K562 (cell line): ENCODE data around the gene ZBTB46. TPM values are rescaled to one million over a fixed set of nuclear protein-coding genes. Genes with fewer than 3 reads are reported as not detected.

Source experiments
- CBFA2T2 ChIP-seq: fragments of 450-650 bp; conservative IDR thresholded peaks from 2 replicates; pipeline ENCODE4 v1.6.1; 2017; ENCODE audit warnings: mild to moderate bottlenecking
- CBFA2T3 ChIP-seq: fragments of 450-650 bp; IDR thresholded peaks from 2 replicates; pipeline ENCODE4 v1.6.1; 2017
- DPF2 ChIP-seq: fragments of 450-650 bp; IDR thresholded peaks from 2 replicates; pipeline ENCODE4 v1.6.1; 2016
- HNRNPLL ChIP-seq: fragments of 200-400 bp; formaldehyde crosslinking; IDR thresholded peaks from 2 replicates; pipeline ENCODE4 v1.6.1; 2017; ENCODE audit warnings: low read length, low read depth, mild to moderate bottlenecking; ENCODE audit not compliant: poor library complexity, severe bottlenecking
- JUN ChIP-seq, 2 experiments: sonication (generic) in 1 of 2; formaldehyde crosslinking in 1 of 2; IDR thresholded peaks; 2 replicates each; pipeline versions ENCODE4 v1.6.1 to v1.8.0; 2012 to 2022; ENCODE audit warnings: borderline replicate concordance in 2 of 2, mild to moderate bottlenecking in 2 of 2, improper control_type of control experiment in 1 of 2, low read depth in 1 of 2, low read length in 1 of 2, missing genetic modification reagents in 1 of 2
- MAFK ChIP-seq: IDR thresholded peaks from 2 replicates; pipeline ENCODE4 v1.6.1; 2011; ENCODE audit warnings: low read length, improper control_type of control experiment
- NUFIP1 ChIP-seq: fragments of 450-650 bp; IDR thresholded peaks from 2 replicates; pipeline ENCODE4 v1.6.1; 2018; ENCODE audit not compliant: partially characterized antibody
- PML ChIP-seq: IDR thresholded peaks from 2 replicates; pipeline ENCODE4 v1.6.1; 2012; ENCODE audit warnings: low read length, inconsistent platforms
- SETDB1 ChIP-seq: IDR thresholded peaks from one replicate; pipeline ENCODE4 v1.6.1; 2012; ENCODE audit warnings: low read length, control low read depth, inconsistent platforms
- U2AF1 ChIP-seq: fragments of 200-400 bp; formaldehyde crosslinking; optimal IDR thresholded peaks from 2 replicates; pipeline ENCODE3; 2017; ENCODE audit warnings: mild to moderate bottlenecking, low read depth, low read length, moderate library complexity
- ZFX ChIP-seq: sonication (generic); formaldehyde crosslinking; IDR thresholded peaks from 2 replicates; pipeline ENCODE4 v1.8.0; 2022; ENCODE audit warnings: mild to moderate bottlenecking, missing genetic modification reagents, moderate library complexity
- ZNF408 ChIP-seq: fragments of 250-450 bp; sonication (Bioruptor Pico); IDR thresholded peaks from 2 replicates; pipeline ENCODE4 v1.4.0; 2020; ENCODE audit warnings: low read depth, mild to moderate bottlenecking, moderate library complexity
- ZNF445 ChIP-seq: fragments of 250-450 bp; sonication (Bioruptor Pico); IDR thresholded peaks from 2 replicates; pipeline ENCODE4 v1.4.0; 2020; ENCODE audit warnings: low read depth, mild to moderate bottlenecking, moderate library complexity
- ZNF76 ChIP-seq: fragments of 250-450 bp; sonication (Bioruptor Pico); IDR thresholded peaks from 2 replicates; pipeline ENCODE4 v1.4.0; 2020; ENCODE audit warnings: mild to moderate bottlenecking, moderate library complexity, borderline replicate concordance
- polyA plus RNA-seq, 8 experiments: library from polyadenylated mRNA; depleted of rRNA in 4 of 8; stranded (reverse) in 5 of 8; unstranded in 3 of 8; fragments of >200 nt; fragmentation: Nextera tagmentation in 2 of 8; fragmentation: Illumina TruSeq in 1 of 8; extraction: Ambion mirVana in 2 of 8; extraction: Trizol in 1 of 8; gene quantifications; 2 replicates each; pipeline versions ENCODE4 v1.2.1 to v1.2.3, GENCODE V29; 2011 to 2014; ENCODE audit warnings: inconsistent platforms in 1 of 8, missing spikeins in 1 of 8
- total RNA-seq, 7 experiments: library from RNA; depleted of rRNA in 6 of 7; stranded (reverse); fragments of >200 nt in 6 of 7; fragmentation: Illumina TruSeq in 2 of 7; extraction: Trizol in 2 of 7; gene quantifications; 2 replicates each; pipeline versions ENCODE4 v1.2.1 to v1.2.3, GENCODE V29; 2011 to 2021; ENCODE audit warnings: low replicate concordance in 1 of 7
- TF ChIP-seq, protein P1 (sequence below): fragments of 250-450 bp; sonication (Bioruptor Pico); IDR thresholded peaks from 2 replicates; pipeline ENCODE4 v1.5.0; 2021; ENCODE audit warnings: mild to moderate bottlenecking, borderline replicate concordance
- TF ChIP-seq, protein P2 (sequence below): fragments of 450-650 bp; formaldehyde crosslinking; conservative IDR thresholded peaks from 2 replicates; pipeline ENCODE4 v1.4.0; 2022; ENCODE audit warnings: mild to moderate bottlenecking, missing genetic modification characterization
- TF ChIP-seq, protein P3 (sequence below): IDR thresholded peaks from 2 replicates; pipeline ENCODE4 v1.6.1; 2012; ENCODE audit warnings: low read depth, low read length, improper control_type of control experiment, borderline replicate concordance
- TF ChIP-seq, protein P4 (sequence below): sonication (generic); formaldehyde crosslinking; IDR thresholded peaks from 2 replicates; pipeline ENCODE4 v1.8.0; 2023; ENCODE audit warnings: mild to moderate bottlenecking, missing genetic modification reagents
- TF ChIP-seq, protein P5 (sequence below): fragments of 450-650 bp; IDR thresholded peaks from 2 replicates; pipeline ENCODE4 v1.7.0; 2016; ENCODE audit warnings: borderline replicate concordance

ZBTB46 gene
- total and polyA plus RNA-seq, 9 of the 15 experiments (the other 6 are each of a cell fraction or from before 2014, with no cell fraction given) = 0.29 to 4.1 (median 1.1) TPM

DNA sequence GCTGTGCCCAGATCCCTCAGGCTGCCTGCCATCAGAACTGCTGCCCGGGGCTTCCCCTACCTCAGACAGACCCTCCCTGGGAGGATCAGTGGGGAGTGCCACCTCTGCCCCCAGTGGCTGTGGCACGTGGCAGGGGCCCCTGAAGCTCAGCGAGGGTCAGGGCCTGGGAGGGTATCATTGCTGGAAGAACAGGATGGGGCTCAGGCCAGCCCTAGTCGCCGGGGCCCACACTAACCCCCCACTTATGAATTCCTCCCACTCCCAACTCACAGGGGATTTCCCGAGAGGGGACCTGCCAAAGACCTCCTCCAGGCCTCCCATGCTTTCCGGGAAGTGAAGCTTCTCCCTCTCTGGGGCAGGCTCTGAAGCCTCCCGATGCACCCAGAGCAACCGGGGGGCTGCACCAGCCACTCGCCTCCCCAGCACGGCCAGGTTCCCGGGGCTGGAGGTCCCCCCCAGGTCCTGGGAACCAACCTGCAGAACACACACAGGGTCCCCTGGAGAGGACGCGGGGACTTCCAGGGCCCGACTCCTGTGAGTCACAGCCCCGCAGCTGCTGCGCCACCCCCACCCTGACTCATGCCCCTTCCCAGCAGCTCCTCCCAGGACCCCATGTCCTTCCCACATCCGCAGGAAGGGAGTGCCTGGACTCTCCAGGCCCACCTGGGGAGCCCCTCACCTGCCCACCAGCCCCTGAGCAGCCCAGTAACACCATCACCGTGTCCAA is 132.2 kb downstream of the ZBTB46 start (continued):
- TF ChIP-seq, protein P1, sequence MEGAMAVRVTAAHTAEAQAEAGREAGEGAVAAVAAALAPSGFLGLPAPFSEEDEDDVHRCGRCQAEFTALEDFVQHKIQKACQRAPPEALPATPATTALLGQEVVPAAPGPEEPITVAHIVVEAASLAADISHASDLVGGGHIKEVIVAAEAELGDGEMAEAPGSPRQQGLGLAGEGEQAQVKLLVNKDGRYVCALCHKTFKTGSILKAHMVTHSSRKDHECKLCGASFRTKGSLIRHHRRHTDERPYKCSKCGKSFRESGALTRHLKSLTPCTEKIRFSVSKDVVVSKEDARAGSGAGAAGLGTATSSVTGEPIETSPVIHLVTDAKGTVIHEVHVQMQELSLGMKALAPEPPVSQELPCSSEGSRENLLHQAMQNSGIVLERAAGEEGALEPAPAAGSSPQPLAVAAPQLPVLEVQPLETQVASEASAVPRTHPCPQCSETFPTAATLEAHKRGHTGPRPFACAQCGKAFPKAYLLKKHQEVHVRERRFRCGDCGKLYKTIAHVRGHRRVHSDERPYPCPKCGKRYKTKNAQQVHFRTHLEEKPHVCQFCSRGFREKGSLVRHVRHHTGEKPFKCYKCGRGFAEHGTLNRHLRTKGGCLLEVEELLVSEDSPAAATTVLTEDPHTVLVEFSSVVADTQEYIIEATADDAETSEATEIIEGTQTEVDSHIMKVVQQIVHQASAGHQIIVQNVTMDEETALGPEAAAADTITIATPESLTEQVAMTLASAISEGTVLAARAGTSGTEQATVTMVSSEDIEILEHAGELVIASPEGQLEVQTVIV = no peak
- TF ChIP-seq NUFIP1 (no peak), ZNF445 (CRISPR knock-in tag) (no peak), MAFK (no peak), DPF2 (peak; percentile 55; the same call in 1 of the 2 replicates), JUN (IDR thresholded peaks at IDR 0.05; ENCODE audit: borderline replicate concordance, low read depth, low read length) (peak; percentile 59; the same call in 1 of the 2 replicates), JUN (CRISPR knock-in tag; IDR thresholded peaks at IDR 0.05; ENCODE audit: borderline replicate concordance) (no peak), CBFA2T3 (peak; percentile 21; the same call in 1 of the 2 replicates), ZFX (CRISPR knock-in tag) (peak; percentile 3; the same call in 1 of the 2 replicates), HNRNPLL (no peak), PML (no peak), ZNF408 (no peak), SETDB1 (no peak), CBFA2T2 (0 out of 2 replicates have a peak, but pooled peaks have one; percentile 15), U2AF1 (no peak), ZNF76 (CRISPR knock-in tag) (no peak)
- TF ChIP-seq, protein P2, sequence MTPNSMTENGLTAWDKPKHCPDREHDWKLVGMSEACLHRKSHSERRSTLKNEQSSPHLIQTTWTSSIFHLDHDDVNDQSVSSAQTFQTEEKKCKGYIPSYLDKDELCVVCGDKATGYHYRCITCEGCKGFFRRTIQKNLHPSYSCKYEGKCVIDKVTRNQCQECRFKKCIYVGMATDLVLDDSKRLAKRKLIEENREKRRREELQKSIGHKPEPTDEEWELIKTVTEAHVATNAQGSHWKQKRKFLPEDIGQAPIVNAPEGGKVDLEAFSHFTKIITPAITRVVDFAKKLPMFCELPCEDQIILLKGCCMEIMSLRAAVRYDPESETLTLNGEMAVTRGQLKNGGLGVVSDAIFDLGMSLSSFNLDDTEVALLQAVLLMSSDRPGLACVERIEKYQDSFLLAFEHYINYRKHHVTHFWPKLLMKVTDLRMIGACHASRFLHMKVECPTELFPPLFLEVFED (CRISPR knock-in tag) = peak; percentile 50; the same call in 1 of the 2 replicates
- TF ChIP-seq, protein P3, sequence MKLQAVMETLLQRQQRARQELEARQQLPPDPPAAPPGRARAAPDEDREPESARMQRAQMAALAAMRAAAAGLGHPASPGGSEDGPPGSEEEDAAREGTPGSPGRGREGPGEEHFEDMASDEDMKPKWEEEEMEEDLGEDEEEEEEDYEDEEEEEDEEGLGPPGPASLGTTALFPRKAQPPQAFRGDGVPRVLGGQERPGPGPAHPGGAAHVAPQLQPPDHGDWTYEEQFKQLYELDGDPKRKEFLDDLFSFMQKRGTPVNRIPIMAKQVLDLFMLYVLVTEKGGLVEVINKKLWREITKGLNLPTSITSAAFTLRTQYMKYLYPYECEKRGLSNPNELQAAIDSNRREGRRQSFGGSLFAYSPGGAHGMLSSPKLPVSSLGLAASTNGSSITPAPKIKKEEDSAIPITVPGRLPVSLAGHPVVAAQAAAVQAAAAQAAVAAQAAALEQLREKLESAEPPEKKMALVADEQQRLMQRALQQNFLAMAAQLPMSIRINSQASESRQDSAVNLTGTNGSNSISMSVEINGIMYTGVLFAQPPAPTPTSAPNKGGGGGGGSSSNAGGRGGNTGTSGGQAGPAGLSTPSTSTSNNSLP = no peak
- TF ChIP-seq, protein P4, sequence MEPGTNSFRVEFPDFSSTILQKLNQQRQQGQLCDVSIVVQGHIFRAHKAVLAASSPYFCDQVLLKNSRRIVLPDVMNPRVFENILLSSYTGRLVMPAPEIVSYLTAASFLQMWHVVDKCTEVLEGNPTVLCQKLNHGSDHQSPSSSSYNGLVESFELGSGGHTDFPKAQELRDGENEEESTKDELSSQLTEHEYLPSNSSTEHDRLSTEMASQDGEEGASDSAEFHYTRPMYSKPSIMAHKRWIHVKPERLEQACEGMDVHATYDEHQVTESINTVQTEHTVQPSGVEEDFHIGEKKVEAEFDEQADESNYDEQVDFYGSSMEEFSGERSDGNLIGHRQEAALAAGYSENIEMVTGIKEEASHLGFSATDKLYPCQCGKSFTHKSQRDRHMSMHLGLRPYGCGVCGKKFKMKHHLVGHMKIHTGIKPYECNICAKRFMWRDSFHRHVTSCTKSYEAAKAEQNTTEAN (CRISPR knock-in tag) = no peak
- TF ChIP-seq, protein P5, sequence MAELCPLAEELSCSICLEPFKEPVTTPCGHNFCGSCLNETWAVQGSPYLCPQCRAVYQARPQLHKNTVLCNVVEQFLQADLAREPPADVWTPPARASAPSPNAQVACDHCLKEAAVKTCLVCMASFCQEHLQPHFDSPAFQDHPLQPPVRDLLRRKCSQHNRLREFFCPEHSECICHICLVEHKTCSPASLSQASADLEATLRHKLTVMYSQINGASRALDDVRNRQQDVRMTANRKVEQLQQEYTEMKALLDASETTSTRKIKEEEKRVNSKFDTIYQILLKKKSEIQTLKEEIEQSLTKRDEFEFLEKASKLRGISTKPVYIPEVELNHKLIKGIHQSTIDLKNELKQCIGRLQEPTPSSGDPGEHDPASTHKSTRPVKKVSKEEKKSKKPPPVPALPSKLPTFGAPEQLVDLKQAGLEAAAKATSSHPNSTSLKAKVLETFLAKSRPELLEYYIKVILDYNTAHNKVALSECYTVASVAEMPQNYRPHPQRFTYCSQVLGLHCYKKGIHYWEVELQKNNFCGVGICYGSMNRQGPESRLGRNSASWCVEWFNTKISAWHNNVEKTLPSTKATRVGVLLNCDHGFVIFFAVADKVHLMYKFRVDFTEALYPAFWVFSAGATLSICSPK = no peak
